HepG2 (cell line): ENCODE results near the gene PCTP. TPM values are rescaled to one million over a fixed set of nuclear protein-coding genes. Genes with fewer than 3 reads are reported as not detected.

Experiments
- KDM3A ChIP-seq: IDR thresholded peaks from 2 replicates; pipeline ENCODE4 v1.6.1; 2018; ENCODE audit warnings: low read depth, missing compliant biosample characterization
- PHF20 ChIP-seq: sonication (generic); formaldehyde crosslinking; IDR thresholded peaks from 2 replicates; pipeline ENCODE4 v1.5.0; 2020; ENCODE audit warnings: mild to moderate bottlenecking, missing genetic modification reagents
- SNAPC2 ChIP-seq: sonication (generic); formaldehyde crosslinking; IDR thresholded peaks from 2 replicates; pipeline ENCODE4 v1.8.1; 2022; ENCODE audit warnings: mild to moderate bottlenecking, missing genetic modification reagents
- ZBTB42 ChIP-seq: sonication (generic); formaldehyde crosslinking; IDR thresholded peaks from 2 replicates; pipeline ENCODE4 v1.5.0; 2020; ENCODE audit warnings: mild to moderate bottlenecking, missing genetic modification reagents
- ZFX ChIP-seq: sonication (generic); formaldehyde crosslinking; IDR thresholded peaks from 2 replicates; pipeline ENCODE4 v1.4.0; 2020; ENCODE audit warnings: mild to moderate bottlenecking, low read depth, missing genetic modification reagents, moderate library complexity
- ZNF136 ChIP-seq: sonication (generic); formaldehyde crosslinking; IDR thresholded peaks from 2 replicates; pipeline ENCODE4 v1.8.1; 2022; ENCODE audit warnings: low read depth, mild to moderate bottlenecking, moderate library complexity, missing genetic modification reagents
- ZNF333 ChIP-seq: sonication (generic); formaldehyde crosslinking; IDR thresholded peaks from 2 replicates; pipeline ENCODE4 v1.4.0; 2020; ENCODE audit warnings: mild to moderate bottlenecking, missing genetic modification reagents, borderline replicate concordance
- ZNF34 ChIP-seq: sonication (generic); formaldehyde crosslinking; IDR thresholded peaks from 2 replicates; pipeline ENCODE4 v1.4.0; 2020; ENCODE audit warnings: mild to moderate bottlenecking, missing genetic modification reagents, borderline replicate concordance
- ZNF670 ChIP-seq: sonication (generic); formaldehyde crosslinking; IDR thresholded peaks from 2 replicates; pipeline ENCODE4 v1.8.0; 2022; ENCODE audit warnings: mild to moderate bottlenecking, missing genetic modification reagents, borderline replicate concordance
- ZNF724P ChIP-seq: sonication (generic); formaldehyde crosslinking; IDR thresholded peaks from 2 replicates; pipeline ENCODE4 v1.8.0; 2022; ENCODE audit warnings: missing genetic modification reagents, borderline replicate concordance
- ZNF883 ChIP-seq: sonication (generic); formaldehyde crosslinking; IDR thresholded peaks from 2 replicates; pipeline ENCODE4 v1.5.1; 2020; ENCODE audit warnings: mild to moderate bottlenecking, missing genetic modification reagents; ENCODE audit errors: not compliant biosample characterization
- ZSCAN30 ChIP-seq: sonication (generic); formaldehyde crosslinking; IDR thresholded peaks from 2 replicates; pipeline ENCODE4 v1.5.0; 2020; ENCODE audit warnings: mild to moderate bottlenecking, missing genetic modification reagents
- polyA plus RNA-seq, 8 experiments: library from polyadenylated mRNA; depleted of rRNA in 3 of 8; stranded (reverse) in 7 of 8; unstranded in 1 of 8; fragments of >200 nt; fragmentation: Illumina TruSeq in 4 of 8; extraction: Trizol in 4 of 8; gene quantifications; 2 replicates each; pipeline versions ENCODE4 v1.2.1 to v1.2.3, GENCODE V29; 2011 to 2016; ENCODE audit warnings: low read depth in 4 of 8, missing spikeins in 1 of 8, mixed read lengths in 1 of 8; ENCODE audit not compliant: insufficient read depth in 1 of 8
- total RNA-seq, 5 experiments: library from RNA; depleted of rRNA; stranded (reverse); fragments of >200 nt; fragmentation: Illumina TruSeq; extraction: Trizol; gene quantifications; 2 replicates each; pipeline ENCODE4 v1.2.3, GENCODE V29; 2016; ENCODE audit warnings: low read depth in 1 of 5
- TF ChIP-seq, protein P1 (sequence below), 2 experiments: sonication (generic) in 1 of 2; formaldehyde crosslinking in 1 of 2; IDR thresholded peaks; 2 replicates each; pipeline versions ENCODE4 v1.4.0 to v1.6.1; 2018 to 2020; ENCODE audit warnings: missing genetic modification reagents in 2 of 2, borderline replicate concordance in 1 of 2, low read depth in 1 of 2, mild to moderate bottlenecking in 1 of 2, missing biosample characterization in 1 of 2
- TF ChIP-seq, protein P2 (sequence below), 2 experiments: IDR thresholded peaks; 2 replicates each; pipeline ENCODE4 v1.6.1; 2011 to 2012; ENCODE audit warnings: low read length in 2 of 2, borderline replicate concordance in 1 of 2, low read depth in 1 of 2, mild to moderate bottlenecking in 1 of 2, moderate library complexity in 1 of 2
- TF ChIP-seq, protein P3 (sequence below): sonication (generic); formaldehyde crosslinking; IDR thresholded peaks from 2 replicates; pipeline ENCODE4 v1.5.1; 2020; ENCODE audit warnings: missing genetic modification reagents, mild to moderate bottlenecking, borderline replicate concordance
- TF ChIP-seq, protein P4 (sequence below): IDR thresholded peaks from 2 replicates; pipeline ENCODE4 v1.6.1; 2016; ENCODE audit warnings: low read depth, control low read depth
- TF ChIP-seq, protein P5 (sequence below): sonication (generic); formaldehyde crosslinking; IDR thresholded peaks from 2 replicates; pipeline ENCODE4 v1.5.1; 2020; ENCODE audit warnings: missing genetic modification reagents, mild to moderate bottlenecking, borderline replicate concordance

PCTP gene
- total and polyA plus RNA-seq, 2 of the 13 experiments (the other 11 are each of a cell fraction or from before 2014, with no cell fraction given), result 37.1 to 50.7 TPM

DNA sequence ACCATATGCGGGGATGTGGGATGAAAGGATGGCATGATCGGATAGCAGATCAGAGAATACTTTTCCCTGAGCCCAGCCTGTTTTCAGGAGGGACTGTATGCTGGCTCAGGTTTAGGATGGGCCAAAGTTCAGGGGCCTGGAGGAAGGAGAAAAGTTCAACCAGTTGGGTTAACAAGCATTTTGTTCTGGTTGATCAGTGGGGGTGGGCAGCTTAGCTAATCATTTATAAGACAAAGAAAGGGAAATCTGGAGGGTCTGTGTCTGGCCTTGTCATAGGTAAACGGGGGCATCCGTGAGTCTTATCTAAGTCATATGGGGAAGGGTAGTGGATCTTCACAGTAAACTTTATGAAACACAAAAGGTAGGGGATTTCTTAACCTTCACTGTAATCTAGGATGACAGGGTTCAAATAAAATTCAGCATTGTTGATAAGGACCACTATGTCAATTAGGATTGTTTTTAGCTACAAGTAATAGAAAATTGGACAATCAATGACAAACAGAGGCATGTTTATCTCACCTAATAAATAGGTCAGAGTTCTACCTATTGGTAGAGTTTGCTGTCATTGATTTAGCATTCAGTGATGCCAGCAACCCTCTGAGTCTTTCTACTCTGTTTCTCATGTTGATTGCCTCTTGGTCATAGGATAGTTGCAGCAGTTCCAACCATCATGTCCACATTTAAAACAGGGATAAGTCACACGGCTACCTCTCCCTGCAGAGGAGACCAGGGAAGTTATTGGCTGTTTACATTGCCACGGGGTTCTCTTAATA, 11.4 kb downstream of the PCTP start (continued):
- TF ChIP-seq PHF20, result no peak
- no peak for TF ChIP-seq ZSCAN30
- no peak for TF ChIP-seq ZNF724P (CRISPR knock-in tag)
- TF ChIP-seq, protein P1, sequence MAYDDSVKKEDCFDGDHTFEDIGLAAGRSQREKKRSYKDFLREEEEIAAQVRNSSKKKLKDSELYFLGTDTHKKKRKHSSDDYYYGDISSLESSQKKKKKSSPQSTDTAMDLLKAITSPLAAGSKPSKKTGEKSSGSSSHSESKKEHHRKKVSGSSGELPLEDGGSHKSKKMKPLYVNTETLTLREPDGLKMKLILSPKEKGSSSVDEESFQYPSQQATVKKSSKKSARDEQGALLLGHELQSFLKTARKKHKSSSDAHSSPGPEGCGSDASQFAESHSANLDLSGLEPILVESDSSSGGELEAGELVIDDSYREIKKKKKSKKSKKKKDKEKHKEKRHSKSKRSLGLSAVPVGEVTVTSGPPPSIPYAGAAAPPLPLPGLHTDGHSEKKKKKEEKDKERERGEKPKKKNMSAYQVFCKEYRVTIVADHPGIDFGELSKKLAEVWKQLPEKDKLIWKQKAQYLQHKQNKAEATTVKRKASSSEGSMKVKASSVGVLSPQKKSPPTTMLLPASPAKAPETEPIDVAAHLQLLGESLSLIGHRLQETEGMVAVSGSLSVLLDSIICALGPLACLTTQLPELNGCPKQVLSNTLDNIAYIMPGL (CRISPR knock-in tag; IDR thresholded peaks at IDR 0.05; ENCODE audit: borderline replicate concordance in 1 of 2, low read depth in 1 of 2), result 0 out of 4 replicates have a peak, but pooled peaks of 1 of the 2 experiments have one; percentile 27
- TF ChIP-seq, protein P2, sequence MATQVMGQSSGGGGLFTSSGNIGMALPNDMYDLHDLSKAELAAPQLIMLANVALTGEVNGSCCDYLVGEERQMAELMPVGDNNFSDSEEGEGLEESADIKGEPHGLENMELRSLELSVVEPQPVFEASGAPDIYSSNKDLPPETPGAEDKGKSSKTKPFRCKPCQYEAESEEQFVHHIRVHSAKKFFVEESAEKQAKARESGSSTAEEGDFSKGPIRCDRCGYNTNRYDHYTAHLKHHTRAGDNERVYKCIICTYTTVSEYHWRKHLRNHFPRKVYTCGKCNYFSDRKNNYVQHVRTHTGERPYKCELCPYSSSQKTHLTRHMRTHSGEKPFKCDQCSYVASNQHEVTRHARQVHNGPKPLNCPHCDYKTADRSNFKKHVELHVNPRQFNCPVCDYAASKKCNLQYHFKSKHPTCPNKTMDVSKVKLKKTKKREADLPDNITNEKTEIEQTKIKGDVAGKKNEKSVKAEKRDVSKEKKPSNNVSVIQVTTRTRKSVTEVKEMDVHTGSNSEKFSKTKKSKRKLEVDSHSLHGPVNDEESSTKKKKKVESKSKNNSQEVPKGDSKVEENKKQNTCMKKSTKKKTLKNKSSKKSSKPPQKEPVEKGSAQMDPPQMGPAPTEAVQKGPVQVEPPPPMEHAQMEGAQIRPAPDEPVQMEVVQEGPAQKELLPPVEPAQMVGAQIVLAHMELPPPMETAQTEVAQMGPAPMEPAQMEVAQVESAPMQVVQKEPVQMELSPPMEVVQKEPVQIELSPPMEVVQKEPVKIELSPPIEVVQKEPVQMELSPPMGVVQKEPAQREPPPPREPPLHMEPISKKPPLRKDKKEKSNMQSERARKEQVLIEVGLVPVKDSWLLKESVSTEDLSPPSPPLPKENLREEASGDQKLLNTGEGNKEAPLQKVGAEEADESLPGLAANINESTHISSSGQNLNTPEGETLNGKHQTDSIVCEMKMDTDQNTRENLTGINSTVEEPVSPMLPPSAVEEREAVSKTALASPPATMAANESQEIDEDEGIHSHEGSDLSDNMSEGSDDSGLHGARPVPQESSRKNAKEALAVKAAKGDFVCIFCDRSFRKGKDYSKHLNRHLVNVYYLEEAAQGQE (IDR thresholded peaks at IDR 0.05; ENCODE audit: borderline replicate concordance in 1 of 2, low read depth in 1 of 2, low read length in 2 of 2), result no peak
- TF ChIP-seq ZNF333 (CRISPR knock-in tag), result no peak
- no peak for TF ChIP-seq ZNF670 (CRISPR knock-in tag)
- TF ChIP-seq, protein P3, sequence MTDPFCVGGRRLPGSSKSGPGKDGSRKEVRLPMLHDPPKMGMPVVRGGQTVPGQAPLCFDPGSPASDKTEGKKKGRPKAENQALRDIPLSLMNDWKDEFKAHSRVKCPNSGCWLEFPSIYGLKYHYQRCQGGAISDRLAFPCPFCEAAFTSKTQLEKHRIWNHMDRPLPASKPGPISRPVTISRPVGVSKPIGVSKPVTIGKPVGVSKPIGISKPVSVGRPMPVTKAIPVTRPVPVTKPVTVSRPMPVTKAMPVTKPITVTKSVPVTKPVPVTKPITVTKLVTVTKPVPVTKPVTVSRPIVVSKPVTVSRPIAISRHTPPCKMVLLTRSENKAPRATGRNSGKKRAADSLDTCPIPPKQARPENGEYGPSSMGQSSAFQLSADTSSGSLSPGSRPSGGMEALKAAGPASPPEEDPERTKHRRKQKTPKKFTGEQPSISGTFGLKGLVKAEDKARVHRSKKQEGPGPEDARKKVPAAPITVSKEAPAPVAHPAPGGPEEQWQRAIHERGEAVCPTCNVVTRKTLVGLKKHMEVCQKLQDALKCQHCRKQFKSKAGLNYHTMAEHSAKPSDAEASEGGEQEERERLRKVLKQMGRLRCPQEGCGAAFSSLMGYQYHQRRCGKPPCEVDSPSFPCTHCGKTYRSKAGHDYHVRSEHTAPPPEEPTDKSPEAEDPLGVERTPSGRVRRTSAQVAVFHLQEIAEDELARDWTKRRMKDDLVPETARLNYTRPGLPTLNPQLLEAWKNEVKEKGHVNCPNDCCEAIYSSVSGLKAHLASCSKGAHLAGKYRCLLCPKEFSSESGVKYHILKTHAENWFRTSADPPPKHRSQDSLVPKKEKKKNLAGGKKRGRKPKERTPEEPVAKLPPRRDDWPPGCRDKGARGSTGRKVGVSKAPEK (CRISPR knock-in tag), result no peak
- peak; percentile 51; the same call in 1 of the 2 replicates for TF ChIP-seq ZFX (CRISPR knock-in tag)
- no peak for TF ChIP-seq ZNF34 (CRISPR knock-in tag)
- TF ChIP-seq, protein P4, sequence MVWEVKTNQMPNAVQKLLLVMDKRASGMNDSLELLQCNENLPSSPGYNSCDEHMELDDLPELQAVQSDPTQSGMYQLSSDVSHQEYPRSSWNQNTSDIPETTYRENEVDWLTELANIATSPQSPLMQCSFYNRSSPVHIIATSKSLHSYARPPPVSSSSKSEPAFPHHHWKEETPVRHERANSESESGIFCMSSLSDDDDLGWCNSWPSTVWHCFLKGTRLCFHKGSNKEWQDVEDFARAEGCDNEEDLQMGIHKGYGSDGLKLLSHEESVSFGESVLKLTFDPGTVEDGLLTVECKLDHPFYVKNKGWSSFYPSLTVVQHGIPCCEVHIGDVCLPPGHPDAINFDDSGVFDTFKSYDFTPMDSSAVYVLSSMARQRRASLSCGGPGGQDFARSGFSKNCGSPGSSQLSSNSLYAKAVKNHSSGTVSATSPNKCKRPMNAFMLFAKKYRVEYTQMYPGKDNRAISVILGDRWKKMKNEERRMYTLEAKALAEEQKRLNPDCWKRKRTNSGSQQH (CRISPR knock-in tag), result no peak
- no peak for TF ChIP-seq ZBTB42 (CRISPR knock-in tag)
- TF ChIP-seq, protein P5, sequence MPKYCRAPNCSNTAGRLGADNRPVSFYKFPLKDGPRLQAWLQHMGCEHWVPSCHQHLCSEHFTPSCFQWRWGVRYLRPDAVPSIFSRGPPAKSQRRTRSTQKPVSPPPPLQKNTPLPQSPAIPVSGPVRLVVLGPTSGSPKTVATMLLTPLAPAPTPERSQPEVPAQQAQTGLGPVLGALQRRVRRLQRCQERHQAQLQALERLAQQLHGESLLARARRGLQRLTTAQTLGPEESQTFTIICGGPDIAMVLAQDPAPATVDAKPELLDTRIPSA, result no peak
- TF ChIP-seq ZNF883 (CRISPR knock-in tag), result no peak
- no peak for TF ChIP-seq SNAPC2
- no peak for TF ChIP-seq ZNF136 (CRISPR knock-in tag)
- no peak for TF ChIP-seq KDM3A
